HG03521 (cell line): ENCODE results near the gene COA3.

Experiments used
- ATAC-seq: cut with Tn5 transposase; IDR thresholded peaks from one replicate; pipeline ENCODE4 v1.9.1; 2021; ENCODE audit warnings: mild to moderate bottlenecking, moderate library complexity; ENCODE audit not compliant: unreplicated experiment

COA3 gene, protein sequence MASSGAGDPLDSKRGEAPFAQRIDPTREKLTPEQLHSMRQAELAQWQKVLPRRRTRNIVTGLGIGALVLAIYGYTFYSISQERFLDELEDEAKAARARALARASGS

DNA sequence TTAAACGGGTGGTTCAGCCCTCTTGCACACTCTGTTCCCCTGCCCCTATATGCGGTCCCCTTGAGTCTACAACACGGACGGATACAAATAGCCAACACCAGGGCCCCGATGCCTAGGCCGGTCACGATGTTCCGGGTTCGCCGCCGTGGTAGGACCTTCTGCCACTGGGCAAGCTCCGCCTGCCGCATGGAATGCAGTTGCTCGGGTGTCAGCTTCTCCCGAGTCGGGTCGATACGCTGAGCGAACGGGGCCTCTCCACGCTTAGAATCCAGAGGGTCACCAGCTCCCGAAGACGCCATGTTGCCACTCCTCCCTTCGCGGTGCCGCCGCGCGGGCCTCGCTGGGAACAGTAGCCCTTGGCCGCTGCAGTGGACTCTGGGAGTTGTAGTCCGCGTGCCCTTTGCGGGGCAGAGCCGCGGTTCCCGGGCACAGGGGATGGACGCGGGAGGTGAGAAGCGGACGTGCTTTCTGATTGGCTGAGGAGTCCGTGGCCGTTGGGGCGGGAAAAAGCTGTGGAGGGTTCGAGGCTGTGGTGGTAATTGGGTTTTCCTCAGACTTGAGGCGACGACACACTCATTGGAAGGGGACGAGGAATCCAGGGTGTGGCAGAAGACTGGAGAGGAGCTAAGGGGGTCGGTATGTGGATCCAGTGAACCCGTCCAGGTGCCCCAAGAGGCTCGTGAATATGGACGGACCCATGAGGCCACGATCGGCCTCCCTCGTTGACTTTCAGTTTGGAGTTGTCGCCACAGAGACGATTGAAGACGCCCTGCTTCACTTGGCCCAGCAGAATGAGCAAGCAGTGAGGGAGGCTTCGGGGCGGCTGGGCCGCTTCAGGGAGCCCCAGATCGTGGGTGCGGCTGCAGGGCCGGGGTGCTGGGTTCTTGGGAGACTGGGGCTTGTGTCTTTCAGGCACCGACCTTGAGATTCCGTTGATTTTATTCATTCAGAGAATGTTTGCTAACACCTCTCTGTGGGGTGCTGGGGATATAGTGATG lies at the start of gene COA3, which contains the start of gene CNTD1:
TSS of gene COA3 (minus strand) at position 322 of the 998 bp plus-strand sequence. CDS start at position 299, 23 bp downstream.
TSS of gene CNTD1 (plus strand) at position 479 of the 998 bp plus-strand sequence. CDS start at position 686, 207 bp downstream.
- ATAC-seq = no peak

DNA sequence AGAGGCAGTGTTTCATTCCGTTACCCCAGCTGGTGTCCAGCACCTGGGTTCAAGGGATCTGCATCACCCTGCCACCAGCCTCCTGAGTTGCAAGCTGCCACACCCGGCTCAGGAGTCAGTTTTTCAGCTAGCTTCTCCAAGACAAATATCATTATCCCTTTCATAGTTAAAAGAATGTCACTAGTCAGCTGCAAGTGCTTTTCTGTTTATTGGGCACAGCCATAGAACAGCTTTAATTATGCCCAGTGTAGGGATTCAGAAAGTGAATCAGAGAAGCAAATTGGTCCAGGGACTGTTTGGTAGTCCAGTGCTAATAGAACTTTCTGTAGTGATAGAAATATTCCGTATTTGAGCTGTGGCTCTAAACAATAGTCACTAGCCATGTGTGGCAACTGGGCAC lies 49.6 kb upstream of the COA3 start:
- no peak for ATAC-seq

DNA sequence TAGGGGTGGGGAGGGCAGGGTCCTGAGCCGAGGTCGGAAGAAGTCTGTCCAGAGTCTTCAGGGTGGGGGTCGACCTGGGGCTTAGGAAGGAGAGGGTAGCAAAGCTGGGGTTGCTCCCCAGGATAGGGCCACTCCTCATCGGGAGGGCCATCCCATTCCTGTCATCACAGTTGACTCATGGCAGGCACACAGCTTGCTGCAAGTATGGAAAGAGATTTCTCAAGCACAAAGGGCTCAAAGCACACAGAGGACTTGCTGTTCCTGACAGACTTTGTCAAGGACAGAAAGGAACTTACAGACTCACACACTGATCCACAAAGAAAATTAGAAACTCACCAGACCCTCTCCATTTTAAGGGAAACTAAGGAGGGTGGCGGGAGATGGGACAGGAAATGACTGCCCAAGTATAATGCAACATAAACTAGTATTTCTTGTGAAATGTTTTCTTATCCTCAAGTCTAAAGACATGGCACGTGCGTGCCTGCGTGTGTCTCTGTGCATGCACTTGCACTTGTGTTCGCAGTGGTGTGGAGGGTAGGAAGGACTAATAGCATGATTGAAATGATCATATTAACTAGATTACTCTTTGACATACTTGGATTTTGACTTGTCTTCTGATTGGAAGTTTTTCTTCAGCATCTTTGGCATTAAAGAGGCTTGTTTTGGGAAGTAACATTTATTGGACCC lies 48.2 kb upstream of the COA3 start:
- ATAC-seq = no peak

DNA sequence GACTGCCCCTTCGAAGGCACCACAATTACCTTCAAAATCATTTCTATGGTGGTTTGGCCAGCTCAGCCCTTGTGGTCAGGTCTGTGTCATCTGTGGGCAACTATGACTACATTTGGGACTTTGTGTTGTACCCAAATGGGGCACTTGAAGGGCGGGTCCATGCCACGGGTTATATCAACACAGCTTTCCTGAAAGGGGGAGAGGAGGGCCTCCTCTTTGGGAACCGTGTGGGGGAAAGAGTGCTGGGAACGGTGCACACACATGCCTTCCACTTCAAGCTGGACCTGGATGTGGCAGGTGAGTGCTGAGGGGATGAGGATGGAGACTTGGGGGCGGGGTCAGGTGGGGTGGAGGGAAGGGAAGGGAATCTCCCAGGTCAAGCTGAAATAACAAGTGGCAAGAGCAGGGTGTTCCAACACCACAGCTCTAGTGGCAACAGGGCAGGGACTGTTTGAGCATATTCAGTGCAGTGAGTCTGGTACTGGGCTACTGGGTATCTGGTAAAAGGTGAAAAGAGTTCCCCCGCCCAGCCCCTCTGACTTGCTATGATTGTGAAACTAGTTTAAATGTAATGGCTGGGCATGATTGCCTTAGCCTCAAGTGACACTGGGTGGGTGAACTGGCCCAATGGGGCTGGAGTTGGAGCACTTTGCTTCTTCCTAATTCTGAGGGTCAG lies 47.6 kb upstream of the COA3 start:
- no peak for ATAC-seq

DNA sequence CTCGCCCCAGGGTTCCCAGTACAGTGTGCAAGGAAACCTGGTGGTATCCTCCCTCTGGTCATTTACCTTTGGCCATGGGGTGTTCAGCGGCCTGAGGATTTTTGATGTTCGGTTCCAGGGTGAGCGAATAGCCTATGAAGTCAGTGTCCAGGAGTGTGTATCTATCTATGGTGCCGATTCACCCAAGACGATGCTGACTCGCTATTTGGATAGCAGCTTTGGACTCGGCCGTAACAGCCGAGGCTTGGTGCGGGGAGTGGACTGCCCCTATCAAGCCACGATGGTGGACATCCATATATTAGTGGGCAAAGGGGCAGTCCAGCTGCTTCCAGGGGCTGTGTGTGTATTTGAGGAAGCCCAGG lies 47.0 kb upstream of the COA3 start:
- ATAC-seq = no peak

DNA sequence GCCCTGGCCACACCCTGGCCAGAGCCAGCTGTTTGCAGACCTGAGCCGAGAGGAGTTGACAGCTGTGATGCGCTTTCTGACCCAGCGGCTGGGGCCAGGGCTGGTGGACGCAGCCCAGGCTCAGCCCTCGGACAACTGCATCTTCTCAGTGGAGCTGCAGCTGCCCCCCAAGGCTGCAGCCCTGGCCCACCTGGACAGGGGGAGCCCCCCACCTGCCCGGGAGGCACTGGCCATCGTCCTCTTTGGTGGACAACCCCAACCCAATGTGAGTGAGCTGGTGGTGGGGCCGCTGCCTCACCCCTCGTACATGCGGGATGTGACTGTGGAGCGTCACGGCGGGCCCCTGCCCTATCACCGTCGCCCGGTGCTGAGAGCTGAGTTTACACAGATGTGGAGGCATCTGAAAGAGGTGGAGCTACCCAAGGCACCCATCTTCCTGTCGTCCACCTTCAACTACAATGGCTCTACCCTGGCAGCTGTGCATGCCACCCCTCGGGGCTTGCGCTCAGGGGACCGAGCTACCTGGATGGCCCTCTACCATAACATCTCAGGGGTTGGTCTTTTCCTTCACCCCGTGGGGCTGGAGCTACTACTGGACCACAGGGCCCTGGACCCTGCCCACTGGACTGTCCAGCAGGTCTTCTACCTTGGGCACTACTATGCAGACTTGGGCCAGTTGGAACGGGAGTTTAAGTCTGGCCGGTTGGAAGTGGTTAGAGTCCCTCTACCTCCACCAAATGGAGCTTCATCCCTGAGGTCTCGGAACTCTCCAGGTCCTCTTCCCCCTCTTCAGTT lies 46.5 kb upstream of the COA3 start:
- no peak for ATAC-seq

DNA sequence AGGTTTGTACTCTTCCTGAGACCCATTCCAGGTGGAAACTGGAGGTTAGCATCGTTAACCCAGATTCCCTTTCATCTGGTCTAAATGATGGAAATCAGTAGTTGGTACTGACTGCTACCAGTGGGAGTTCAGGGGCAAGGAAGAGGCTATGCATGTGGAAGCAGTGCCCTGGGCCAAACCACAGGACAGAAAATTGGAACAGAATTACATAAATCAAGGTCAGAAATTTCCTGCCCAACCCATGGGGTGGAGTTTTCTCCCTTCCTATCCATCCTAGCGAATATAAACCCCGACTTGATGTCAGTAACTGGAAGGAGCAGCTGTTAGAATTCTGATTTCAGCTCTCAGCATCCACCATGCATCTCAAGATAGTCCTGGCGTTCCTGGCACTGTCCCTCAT lies 45.8 kb upstream of the COA3 start, which contains the start of gene AOC2:
TSS of gene AOC2 (plus strand) at position 310 of the 400 bp plus-strand sequence. CDS start at position 357, 47 bp downstream.
- ATAC-seq = no peak

DNA sequence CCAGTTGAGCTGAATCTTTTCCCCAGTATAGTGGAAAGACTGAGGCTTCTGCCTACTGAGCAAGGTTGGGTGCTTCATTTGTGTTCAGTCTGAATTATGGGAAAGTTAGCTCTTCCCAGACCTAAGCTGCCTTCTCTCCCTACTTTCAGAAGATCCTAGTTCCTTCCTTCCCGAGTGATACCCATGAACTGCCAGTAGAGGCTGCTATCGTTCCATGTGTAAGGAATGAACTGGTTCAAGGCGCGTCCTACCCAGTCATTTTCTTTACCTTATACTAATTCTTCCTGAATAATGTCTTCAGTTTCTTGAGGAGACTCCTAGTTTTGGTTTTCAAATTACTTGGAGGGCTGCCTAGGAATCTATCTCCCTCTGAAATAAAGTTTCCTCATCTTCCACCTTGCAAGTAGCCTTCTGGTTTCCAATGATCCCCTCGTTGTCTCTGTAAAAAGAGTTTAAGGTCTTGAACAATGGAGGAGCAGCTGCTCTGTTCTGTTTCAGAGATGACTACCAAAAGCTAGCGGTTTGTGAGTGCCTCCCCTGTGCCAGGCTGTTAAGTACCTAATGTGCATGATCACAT lies 44.9 kb upstream of the COA3 start:
- ATAC-seq = no peak

DNA sequence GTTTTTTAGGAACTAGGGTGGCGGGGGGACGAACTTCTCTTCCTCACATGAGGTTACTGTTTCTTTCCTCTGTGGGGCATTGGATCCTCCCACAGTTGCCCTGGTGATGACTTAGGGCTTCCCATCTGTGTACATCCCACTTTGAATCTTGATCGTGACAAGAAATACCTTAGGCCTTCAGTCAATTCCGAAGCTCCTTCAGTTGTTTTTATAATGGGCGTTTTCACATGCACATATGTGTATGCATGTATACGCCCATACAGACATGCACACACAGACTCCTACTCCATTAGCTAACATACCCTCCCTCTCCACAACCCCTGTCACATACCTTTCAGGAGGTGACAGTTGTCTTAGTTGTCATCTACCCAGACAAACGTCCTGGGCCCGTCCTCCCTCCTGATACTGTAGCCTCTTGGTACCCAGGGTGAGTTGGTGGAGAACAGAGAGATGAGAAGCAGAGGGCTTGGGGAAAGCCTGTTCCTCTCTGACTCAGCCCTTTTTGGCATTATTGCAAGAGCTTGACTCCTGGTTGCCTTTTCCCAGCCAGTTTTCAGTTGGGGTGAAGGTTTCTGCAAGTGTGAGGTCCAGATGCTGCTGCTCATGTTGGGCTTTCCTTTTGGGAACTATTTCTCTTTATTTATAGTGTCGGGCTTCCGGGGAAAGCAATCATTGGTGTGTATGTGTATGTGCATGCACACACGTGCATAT lies 43.6 kb upstream of the COA3 start:
- no peak for ATAC-seq

DNA sequence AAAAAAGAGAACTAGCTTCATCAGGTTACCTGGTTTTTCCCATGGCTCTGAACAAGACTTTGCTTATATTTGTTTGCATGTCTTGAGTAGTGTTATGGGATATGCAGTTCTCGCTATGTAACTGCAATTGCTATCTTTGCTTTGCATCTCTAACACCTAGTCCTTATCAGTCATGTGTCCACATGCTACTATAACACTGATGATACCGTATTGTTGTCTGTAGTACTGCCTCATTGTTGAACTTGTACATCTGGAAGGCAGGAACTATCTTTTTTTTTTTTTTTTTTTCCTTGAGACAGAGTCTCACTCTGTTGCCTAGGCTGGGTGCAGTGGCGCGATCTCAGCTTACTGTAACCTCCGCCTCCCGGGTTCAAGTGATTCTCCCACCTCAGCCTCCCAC lies 37.2 kb upstream of the COA3 start:
- no peak for ATAC-seq

DNA sequence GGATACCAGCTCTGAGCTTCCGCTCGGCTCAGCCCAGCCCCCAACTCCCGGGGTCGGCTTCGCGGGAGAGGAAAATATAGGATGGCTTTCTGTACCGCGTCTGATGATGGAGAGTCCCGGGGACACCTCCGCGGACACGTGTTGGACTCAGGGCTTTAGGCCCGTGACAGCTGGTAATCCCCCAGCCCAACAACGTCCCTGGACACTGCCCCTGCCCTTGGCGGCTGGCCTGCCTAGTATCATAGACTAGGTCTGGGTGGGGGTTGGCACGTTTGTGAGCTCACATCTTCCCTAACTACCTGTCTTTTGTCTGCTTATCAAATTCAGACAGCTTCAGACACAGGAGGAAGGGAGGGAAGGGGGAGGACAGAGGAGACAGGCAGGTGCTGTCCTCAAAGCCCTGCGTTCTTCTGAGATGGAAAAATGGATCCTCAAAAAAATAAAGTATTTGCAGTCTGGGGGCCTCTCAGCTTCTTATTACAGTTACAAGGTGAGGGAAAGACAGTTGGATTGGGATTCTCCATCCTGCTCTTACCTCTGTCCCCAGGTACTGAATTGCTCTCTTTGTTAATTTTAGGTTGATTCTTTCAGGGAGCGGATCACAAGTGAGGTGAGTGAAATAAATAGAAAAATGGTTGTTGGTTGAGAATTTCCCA lies 35.4 kb upstream of the COA3 start:
- ATAC-seq = peak; percentile 19

DNA sequence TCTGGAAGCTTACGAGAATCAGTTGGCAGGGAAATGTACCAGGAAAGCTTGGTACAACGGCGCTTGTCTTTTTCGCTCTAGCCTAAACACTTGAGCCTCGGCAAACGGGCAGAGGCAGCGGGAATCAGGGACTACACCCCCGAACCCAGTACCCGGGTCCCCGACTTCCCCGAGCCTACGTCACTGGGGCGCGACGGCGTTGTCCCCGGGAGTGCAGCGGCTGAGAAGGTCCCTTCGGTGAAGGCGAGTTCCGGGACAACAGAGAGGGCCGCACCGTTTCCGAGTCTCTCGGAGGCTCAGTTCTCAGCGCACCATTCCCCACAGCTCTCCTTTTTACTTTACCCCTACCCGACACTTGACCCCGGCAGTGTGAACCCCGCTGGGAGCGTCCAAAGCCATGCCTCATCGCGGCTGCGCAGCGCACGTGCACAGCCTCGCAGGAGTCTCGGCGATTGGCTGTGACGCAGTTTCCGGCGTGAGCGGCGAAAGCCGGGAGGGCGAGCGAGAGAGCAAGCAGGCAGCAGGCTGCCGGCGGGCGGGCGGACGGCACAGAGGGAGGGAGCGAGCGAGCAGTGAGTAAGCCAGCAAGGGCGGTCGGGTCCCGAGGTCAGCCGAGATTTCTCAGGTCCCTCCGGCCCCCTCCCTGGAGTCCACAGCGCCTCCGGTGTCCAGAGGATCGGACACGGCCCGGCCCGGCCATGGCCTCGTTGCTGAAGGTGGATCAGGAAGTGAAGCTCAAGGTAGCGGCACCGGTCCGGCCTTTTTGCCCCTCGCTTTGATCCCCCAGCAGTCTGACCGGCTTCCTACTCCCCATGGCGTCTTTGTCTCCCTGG lies 34.6 kb upstream of the COA3 start, which contains the start of gene PSME3:
TSS of gene PSME3 (plus strand) at position 464 of the 833 bp plus-strand sequence. CDS start at position 699, 235 bp downstream.
- peak; percentile 78 for ATAC-seq

DNA sequence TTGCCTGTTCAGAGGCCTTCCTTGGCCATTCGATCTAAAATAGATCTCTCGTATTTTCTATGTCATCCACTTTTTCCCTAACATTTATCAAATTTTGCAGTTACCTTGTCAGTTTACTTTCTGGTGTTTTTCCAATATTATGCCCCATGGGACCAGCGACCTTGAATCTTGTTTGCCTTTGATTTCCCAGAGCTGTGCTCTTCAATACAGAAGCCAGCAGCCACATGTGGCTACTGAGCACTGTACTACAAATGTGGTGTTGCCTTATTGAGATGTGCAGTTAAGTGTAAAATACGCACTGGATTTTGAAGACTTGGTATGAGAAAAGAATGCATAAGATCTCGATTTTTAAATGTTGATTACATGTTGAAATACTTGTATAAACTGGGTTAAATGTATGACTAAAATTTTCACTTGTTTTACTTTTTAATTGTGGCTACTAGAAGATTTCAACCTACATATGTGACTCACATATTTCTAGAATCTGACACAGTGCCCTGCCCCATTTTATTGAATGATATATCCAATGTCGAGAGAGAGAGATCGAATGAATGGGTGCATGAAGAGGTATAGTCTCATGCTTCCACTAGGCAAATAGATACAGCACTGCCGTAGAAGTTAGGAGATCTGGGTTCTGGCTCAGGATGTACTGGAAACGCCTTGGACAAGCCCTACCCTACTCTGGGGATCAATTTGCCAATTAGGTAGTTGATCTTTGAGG lies 33.9 kb upstream of the COA3 start:
- ATAC-seq = peak; percentile 4

DNA sequence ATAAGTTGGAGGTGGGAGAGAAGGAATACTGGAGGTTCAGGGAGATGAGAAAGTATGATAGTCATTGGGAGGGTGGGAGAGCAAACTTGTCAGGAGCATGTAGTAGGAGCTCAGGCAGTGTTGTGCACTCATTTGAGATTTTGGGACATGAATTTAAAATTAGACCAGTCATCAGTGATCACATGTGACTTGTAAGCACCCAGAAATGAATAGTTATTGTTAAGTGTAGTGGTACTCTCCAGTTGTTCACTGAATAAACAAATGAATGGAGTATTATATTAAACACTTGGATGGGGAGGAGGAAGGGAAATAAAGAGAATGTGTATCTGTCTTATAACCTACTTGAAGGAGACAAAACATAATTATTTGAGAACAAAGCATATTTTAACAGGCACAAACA lies 32.5 kb upstream of the COA3 start:
- no peak for ATAC-seq

DNA sequence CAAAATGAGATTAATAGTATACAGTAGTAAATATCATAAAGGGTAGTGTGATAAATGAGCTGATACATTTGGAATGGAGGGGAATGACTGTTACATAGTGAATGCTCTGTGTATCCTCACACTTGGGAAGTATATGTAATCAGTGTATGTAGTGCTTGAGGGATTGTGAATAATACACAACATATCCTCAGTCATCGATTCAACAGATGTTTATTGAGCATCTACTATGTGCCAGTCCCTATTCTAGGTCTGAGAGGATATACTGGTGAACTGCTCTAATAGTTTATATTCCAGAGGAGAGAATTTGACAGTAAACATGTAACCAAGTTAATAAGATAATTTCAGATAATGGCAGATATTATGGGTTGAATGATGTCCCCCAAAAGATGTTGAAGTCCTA lies 29.0 kb upstream of the COA3 start:
- no peak for ATAC-seq

DNA sequence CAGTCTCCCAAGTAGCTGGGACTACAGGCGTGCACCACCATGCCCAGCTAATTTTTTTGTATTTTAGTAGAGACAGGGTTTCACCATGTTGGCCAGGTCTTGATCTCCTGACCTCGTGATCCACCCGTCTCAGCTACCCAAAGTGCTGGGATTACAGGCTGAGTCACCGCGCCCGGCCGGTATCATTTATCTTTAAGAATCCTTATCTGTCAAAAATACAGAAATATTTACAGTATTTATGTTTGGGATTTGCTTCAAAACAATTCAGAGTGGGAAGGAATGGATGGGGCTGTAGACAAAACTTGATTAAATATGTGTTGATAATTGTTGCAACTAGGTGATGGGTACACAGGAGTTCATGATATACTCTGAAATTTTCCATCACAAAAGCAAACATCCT lies 22.7 kb upstream of the COA3 start:
- no peak for ATAC-seq

DNA sequence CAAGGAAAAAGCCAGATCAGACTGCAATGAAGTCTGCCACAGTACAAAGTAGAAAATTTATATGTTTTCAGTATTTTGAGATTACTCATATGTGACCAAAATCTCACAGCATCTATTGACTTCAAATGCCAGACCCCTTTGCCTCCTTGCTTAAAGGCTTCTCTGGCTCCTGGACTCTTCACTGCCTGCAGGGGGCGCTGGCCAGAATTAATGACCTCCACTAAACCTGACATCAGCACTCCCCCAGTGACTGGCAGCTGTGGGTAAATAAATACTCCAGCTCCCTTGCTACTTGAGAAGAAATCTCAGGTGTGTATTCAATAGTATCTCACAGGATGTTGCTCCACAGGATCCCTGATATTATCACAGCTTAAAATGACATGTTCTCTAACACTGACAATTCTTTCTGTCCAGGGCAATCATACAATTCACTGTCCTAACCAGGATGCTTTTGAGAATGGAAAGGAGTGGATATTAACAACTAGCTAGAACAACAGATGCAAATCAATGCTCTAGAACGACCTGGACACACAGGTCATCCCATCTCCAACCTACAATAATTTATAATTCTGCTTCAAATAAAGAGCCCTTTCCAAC lies 21.5 kb upstream of the COA3 start:
- ATAC-seq = no peak
